Ishikawa (cell line): Measurements from ENCODE around the gene GABPB2.

Experiments
- EGR1 ChIP-seq: IDR thresholded peaks from 2 replicates; pipeline ENCODE4 v1.6.1; 2012
- EP300 ChIP-seq: IDR thresholded peaks from 2 replicates; pipeline ENCODE4 v1.6.1; 2012; ENCODE audit warnings: borderline replicate concordance
- NFIC ChIP-seq: IDR thresholded peaks from 2 replicates; pipeline ENCODE4 v1.6.1; 2012
- RAD21 ChIP-seq: IDR thresholded peaks from 2 replicates; pipeline ENCODE4 v1.6.1; 2012; ENCODE audit warnings: low read depth
- TAF1 ChIP-seq: IDR thresholded peaks from 2 replicates; pipeline ENCODE4 v1.6.1; 2012; ENCODE audit warnings: low read depth, mild to moderate bottlenecking
- TCF12 ChIP-seq: IDR thresholded peaks from 2 replicates; pipeline ENCODE4 v1.6.1; 2012; ENCODE audit warnings: low read depth
- TEAD4 ChIP-seq: IDR thresholded peaks from 2 replicates; pipeline ENCODE4 v1.6.1; 2012
- ZBTB7A ChIP-seq: IDR thresholded peaks from 2 replicates; pipeline ENCODE4 v1.6.1; 2012; ENCODE audit warnings: low read depth
- TF ChIP-seq, protein P1 (sequence below): IDR thresholded peaks from 2 replicates; pipeline ENCODE4 v1.6.1; 2012
- TF ChIP-seq, protein P2 (sequence below): IDR thresholded peaks from 2 replicates; pipeline ENCODE4 v1.6.1; 2012
- TF ChIP-seq, protein P3 (sequence below): IDR thresholded peaks from 2 replicates; pipeline ENCODE4 v1.6.1; 2012; ENCODE audit warnings: low read depth, mild to moderate bottlenecking

DNA sequence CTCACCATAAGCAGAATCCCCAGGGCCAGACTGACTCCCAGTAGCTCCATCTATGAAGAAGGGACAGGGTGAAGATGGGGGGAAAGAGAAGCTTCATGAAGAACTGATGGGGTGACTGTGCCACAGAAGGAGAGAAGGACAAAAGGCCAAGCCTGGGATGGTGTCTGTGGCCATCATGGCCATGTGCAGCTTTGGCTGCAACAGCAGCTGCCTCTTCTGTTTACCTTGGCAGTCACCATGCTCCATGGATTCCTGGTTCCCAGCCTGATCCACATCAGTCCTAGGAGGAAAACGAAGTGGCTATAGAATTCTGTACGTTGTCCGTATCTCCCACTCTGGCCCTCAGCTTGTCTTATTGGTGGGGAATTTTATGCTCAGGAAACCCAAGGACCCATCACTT is 63.8 kb downstream of the GABPB2 start:
- TF ChIP-seq EP300 (no peak), EGR1 (no peak), ZBTB7A (no peak), NFIC (no peak), TCF12 (no peak), RAD21 (no peak), TAF1 (no peak), TEAD4 (no peak)
- TF ChIP-seq, protein P1, sequence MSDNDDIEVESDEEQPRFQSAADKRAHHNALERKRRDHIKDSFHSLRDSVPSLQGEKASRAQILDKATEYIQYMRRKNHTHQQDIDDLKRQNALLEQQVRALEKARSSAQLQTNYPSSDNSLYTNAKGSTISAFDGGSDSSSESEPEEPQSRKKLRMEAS, result no peak
- TF ChIP-seq, protein P2, sequence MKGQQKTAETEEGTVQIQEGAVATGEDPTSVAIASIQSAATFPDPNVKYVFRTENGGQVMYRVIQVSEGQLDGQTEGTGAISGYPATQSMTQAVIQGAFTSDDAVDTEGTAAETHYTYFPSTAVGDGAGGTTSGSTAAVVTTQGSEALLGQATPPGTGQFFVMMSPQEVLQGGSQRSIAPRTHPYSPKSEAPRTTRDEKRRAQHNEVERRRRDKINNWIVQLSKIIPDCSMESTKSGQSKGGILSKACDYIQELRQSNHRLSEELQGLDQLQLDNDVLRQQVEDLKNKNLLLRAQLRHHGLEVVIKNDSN, result no peak
- TF ChIP-seq, protein P3, sequence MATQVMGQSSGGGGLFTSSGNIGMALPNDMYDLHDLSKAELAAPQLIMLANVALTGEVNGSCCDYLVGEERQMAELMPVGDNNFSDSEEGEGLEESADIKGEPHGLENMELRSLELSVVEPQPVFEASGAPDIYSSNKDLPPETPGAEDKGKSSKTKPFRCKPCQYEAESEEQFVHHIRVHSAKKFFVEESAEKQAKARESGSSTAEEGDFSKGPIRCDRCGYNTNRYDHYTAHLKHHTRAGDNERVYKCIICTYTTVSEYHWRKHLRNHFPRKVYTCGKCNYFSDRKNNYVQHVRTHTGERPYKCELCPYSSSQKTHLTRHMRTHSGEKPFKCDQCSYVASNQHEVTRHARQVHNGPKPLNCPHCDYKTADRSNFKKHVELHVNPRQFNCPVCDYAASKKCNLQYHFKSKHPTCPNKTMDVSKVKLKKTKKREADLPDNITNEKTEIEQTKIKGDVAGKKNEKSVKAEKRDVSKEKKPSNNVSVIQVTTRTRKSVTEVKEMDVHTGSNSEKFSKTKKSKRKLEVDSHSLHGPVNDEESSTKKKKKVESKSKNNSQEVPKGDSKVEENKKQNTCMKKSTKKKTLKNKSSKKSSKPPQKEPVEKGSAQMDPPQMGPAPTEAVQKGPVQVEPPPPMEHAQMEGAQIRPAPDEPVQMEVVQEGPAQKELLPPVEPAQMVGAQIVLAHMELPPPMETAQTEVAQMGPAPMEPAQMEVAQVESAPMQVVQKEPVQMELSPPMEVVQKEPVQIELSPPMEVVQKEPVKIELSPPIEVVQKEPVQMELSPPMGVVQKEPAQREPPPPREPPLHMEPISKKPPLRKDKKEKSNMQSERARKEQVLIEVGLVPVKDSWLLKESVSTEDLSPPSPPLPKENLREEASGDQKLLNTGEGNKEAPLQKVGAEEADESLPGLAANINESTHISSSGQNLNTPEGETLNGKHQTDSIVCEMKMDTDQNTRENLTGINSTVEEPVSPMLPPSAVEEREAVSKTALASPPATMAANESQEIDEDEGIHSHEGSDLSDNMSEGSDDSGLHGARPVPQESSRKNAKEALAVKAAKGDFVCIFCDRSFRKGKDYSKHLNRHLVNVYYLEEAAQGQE, result no peak
